ENCODE measurements around the gene ANKRD65. TPM values are rescaled to one million over a fixed set of nuclear protein-coding genes. Genes with fewer than 3 reads are reported as not detected.
A peak's percentile ranks its signal among the peaks of the same experiment; 100 is the strongest.

The ANKRD65 gene
- total RNA-seq, 1 experiment from 2014 or later, result 14.7 TPM

GRCh38 chr1:1431845-1432273 lies 10.8 kb upstream of the ANKRD65 start:
- ChIA-PET CTCF (interaction anchor here (0.8 kb wide), 1 partner anchor 33 kb away, joined by 3 read pairs; the partner anchor contains the start of gene CCNL2), POLR2A (ENCODE audit: unreplicated experiment) (interaction anchor here (0.6 to 0.9 kb wide), 4 partner anchors 11 to 434 kb away, joined by 3 to 7 read pairs (median 4); partner anchors contain the start of gene CCNL2)
- Histone ChIP-seq H3K4me3 (peak overlapping the region; percentile 52), H3K9me2 (ENCODE audit: insufficient read depth) (no peaks in the 10 kb centered on the region), H3K79me2 (ENCODE audit: low read depth) (peaks cover 5% of the 10 kb centered on the region; the same call in 1 of the 2 replicates), H3K27ac (peak overlapping the region; percentile 51), H3K27me3 (ENCODE audit: insufficient read depth, low read depth) (no peaks in the 10 kb centered on the region), H2AFZ (peak overlapping the region; percentile 66; the same call in 1 of the 2 replicates), H3K9me3 (ENCODE audit: insufficient read depth, low read depth) (no peaks in the 10 kb centered on the region), H3K4me1 (replicated peaks; ENCODE audit: insufficient read depth) (peaks cover 64% of the 10 kb centered on the region), H3K4me2 (peak overlapping the region; percentile 85), H4K20me1 (ENCODE audit: insufficient read depth) (no peaks in the 10 kb centered on the region), H3F3A (ENCODE audit: insufficient read depth, low read depth) (peaks cover 33% of the 10 kb centered on the region; the same call in 1 of the 2 replicates), H3K36me3 (ENCODE audit: low read depth) (no peaks in the 10 kb centered on the region)
- BruUV-seq (replicated peaks), result no TSS peak
- intact Hi-C loops (cut with micrococcal nuclease; ENCODE audit: unreplicated experiment), result loop anchor here (1.0 to 10.0 kb wide), 4 partner anchors 10 to 87 kb away; partner anchors contain the start of genes DVL1 and MRPL20
- TF ChIP-seq CTCF (conservative IDR thresholded peaks at IDR 0.05), result no peak
- TF ChIP-seq EZH2 (IDR thresholded peaks at IDR 0.05; ENCODE audit: low read depth), result no peak
- DNase-seq, result peak; percentile 74 to 91

DNA sequence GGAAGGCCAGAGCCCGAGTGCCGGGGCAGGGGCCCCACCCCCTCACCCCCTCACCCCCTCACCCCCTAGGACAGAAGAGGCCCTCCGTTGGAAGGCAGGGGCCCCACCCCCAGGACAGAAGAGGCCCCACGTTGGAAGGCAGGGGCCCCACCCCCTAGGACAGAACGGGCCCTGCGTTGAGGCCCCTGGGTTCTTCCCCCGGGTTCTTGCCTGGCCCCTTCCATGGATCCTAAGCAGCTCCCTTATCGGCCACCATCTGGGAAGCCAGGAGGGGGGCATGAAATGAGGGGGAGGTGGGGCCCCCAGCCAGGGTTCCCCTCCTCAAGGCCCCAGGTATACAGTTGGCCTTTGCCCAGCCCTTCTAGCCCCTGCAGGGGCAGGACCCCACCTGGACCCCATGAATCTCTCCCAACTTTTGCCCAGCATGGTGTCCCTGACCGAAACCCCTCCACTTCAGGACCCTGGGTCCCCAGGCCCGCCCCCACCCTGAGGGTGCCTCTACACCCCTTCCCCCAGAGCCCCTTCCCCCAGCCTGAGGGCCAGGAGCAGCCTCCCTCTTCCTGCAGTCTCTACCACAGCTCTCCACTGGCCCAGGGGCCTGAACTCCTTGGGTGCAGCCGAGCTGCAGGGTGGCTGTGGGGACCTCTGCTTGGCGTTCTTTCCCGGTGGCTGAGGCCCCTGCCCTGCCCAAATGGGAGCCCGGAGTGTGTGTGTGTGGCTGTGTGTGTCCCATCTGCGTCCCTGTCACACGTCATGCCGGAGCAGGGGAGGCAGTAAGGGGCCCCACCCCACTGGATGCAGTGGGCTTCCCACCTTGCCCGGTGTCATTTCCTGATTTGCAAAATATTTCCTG lies 10.1 kb upstream of the ANKRD65 start:
- Histone ChIP-seq H3K36me3 (ENCODE audit: low read depth) (no peaks in the 10 kb centered on the region), H2AFZ (peak overlapping the region; percentile 66), H3K4me1 (replicated peaks; ENCODE audit: insufficient read depth) (peaks cover 59% of the 10 kb centered on the region), H3F3A (ENCODE audit: insufficient read depth, low read depth) (peaks cover 33% of the 10 kb centered on the region; the same call in 1 of the 2 replicates), H3K4me3 (peak overlapping the region; percentile 52), H3K27ac (peak overlapping the region; percentile 51), H3K79me2 (ENCODE audit: low read depth) (peaks cover 3% of the 10 kb centered on the region; the same call in 1 of the 2 replicates), H3K9me3 (ENCODE audit: insufficient read depth, low read depth) (no peaks in the 10 kb centered on the region), H3K9me2 (ENCODE audit: insufficient read depth) (no peaks in the 10 kb centered on the region), H3K4me2 (peak overlapping the region; percentile 85), H3K27me3 (ENCODE audit: insufficient read depth, low read depth) (no peaks in the 10 kb centered on the region), H4K20me1 (ENCODE audit: insufficient read depth) (no peaks in the 10 kb centered on the region)
- BruUV-seq (replicated peaks), result no TSS peak
- intact Hi-C loops (cut with micrococcal nuclease; ENCODE audit: unreplicated experiment), result loop anchor here (10.0 kb wide), 1 partner anchor 86 kb away; the partner anchor contains the start of gene DVL1
- no peak for TF ChIP-seq EZH2 (IDR thresholded peaks at IDR 0.05; ENCODE audit: low read depth)
- TF ChIP-seq CTCF (conservative IDR thresholded peaks at IDR 0.05), result no peak
- POLR2A ChIA-PET (ENCODE audit: unreplicated experiment), result interaction anchor here (0.5 to 1.0 kb wide), 8 partner anchors 13 to 1155 kb away, joined by 3 to 9 read pairs (median 5); partner anchors contain the start of gene CCNL2
- no peak for DNase-seq
- CTCF ChIA-PET, result interaction anchor here (0.6 to 0.8 kb wide), 2 partner anchors 32 to 93 kb away, joined by 3 to 5 read pairs; partner anchors contain the start of gene CCNL2

All from PC-9 (cell line).